HepG2 (cell line): ENCODE data around the gene VGF. TPM values are rescaled to one million over a fixed set of nuclear protein-coding genes. Genes with fewer than 3 reads are reported as not detected.

Experiments used
- DNMT3B ChIP-seq: conservative IDR thresholded peaks from 2 replicates; pipeline ENCODE4 v1.6.1; 2016; ENCODE audit warnings: missing biosample characterization, control low read depth
- HDAC1 ChIP-seq: sonication (generic); formaldehyde crosslinking; IDR thresholded peaks from 2 replicates; pipeline ENCODE4 v1.5.1; 2020; ENCODE audit warnings: mild to moderate bottlenecking, missing genetic modification reagents
- KLF9 ChIP-seq: IDR thresholded peaks from 2 replicates; pipeline ENCODE4 v1.6.1; 2016; ENCODE audit warnings: low read depth
- NRL ChIP-seq: sonication (generic); formaldehyde crosslinking; IDR thresholded peaks from 2 replicates; pipeline ENCODE4 v1.5.0; 2020; ENCODE audit warnings: missing genetic modification reagents, mild to moderate bottlenecking, moderate library complexity, borderline replicate concordance
- REL ChIP-seq: sonication (generic); formaldehyde crosslinking; conservative IDR thresholded peaks from 2 replicates; pipeline ENCODE4 v1.8.0; 2022; ENCODE audit warnings: mild to moderate bottlenecking, missing genetic modification reagents, moderate library complexity
- RFXANK ChIP-seq: IDR thresholded peaks from 2 replicates; pipeline ENCODE4 v1.6.1; 2016
- ZNF556 ChIP-seq: sonication (generic); formaldehyde crosslinking; IDR thresholded peaks from 2 replicates; pipeline ENCODE4 v1.4.0; 2020; ENCODE audit warnings: mild to moderate bottlenecking, missing genetic modification reagents, borderline replicate concordance
- ZNF557 ChIP-seq: sonication (generic); formaldehyde crosslinking; IDR thresholded peaks from 2 replicates; pipeline ENCODE4 v1.4.0; 2020; ENCODE audit warnings: missing genetic modification reagents
- polyA plus RNA-seq, 8 experiments: library from polyadenylated mRNA; depleted of rRNA in 3 of 8; stranded (reverse) in 7 of 8; unstranded in 1 of 8; fragments of >200 nt; fragmentation: Illumina TruSeq in 4 of 8; extraction: Trizol in 4 of 8; gene quantifications; 2 replicates each; pipeline versions ENCODE4 v1.2.1 to v1.2.3, GENCODE V29; 2011 to 2016; ENCODE audit warnings: low read depth in 4 of 8, missing spikeins in 1 of 8, mixed read lengths in 1 of 8; ENCODE audit not compliant: insufficient read depth in 1 of 8
- total RNA-seq, 5 experiments: library from RNA; depleted of rRNA; stranded (reverse); fragments of >200 nt; fragmentation: Illumina TruSeq; extraction: Trizol; gene quantifications; 2 replicates each; pipeline ENCODE4 v1.2.3, GENCODE V29; 2016; ENCODE audit warnings: low read depth in 1 of 5
- TF ChIP-seq, protein P1 (sequence below): sonication (generic); formaldehyde crosslinking; IDR thresholded peaks from 2 replicates; pipeline ENCODE4 v1.5.0; 2020; ENCODE audit warnings: mild to moderate bottlenecking, missing genetic modification reagents
- TF ChIP-seq, protein P2 (sequence below): sonication (generic); formaldehyde crosslinking; IDR thresholded peaks from 2 replicates; pipeline ENCODE4 v1.4.0; 2020; ENCODE audit warnings: missing genetic modification reagents
- TF ChIP-seq, protein P3 (sequence below): IDR thresholded peaks from 2 replicates; pipeline ENCODE4 v1.6.1; 2016; ENCODE audit warnings: low read depth, borderline replicate concordance
- TF ChIP-seq, protein P4 (sequence below): IDR thresholded peaks from 2 replicates; pipeline ENCODE4 v1.6.1; 2016; ENCODE audit warnings: missing genetic modification reagents, missing compliant biosample characterization
- TF ChIP-seq, protein P5 (sequence below): sonication (generic); formaldehyde crosslinking; IDR thresholded peaks from 2 replicates; pipeline ENCODE4 v1.4.0; 2020; ENCODE audit warnings: missing genetic modification reagents
- TF ChIP-seq, protein P6 (sequence below): sonication (generic); formaldehyde crosslinking; IDR thresholded peaks from 2 replicates; pipeline ENCODE4 v1.4.0; 2020; ENCODE audit warnings: missing genetic modification reagents, borderline replicate concordance

VGF gene
- total and polyA plus RNA-seq, 2 of the 13 experiments (the other 11 are each of a cell fraction or from before 2014, with no cell fraction given) = 0.12 to 0.46 TPM

DNA sequence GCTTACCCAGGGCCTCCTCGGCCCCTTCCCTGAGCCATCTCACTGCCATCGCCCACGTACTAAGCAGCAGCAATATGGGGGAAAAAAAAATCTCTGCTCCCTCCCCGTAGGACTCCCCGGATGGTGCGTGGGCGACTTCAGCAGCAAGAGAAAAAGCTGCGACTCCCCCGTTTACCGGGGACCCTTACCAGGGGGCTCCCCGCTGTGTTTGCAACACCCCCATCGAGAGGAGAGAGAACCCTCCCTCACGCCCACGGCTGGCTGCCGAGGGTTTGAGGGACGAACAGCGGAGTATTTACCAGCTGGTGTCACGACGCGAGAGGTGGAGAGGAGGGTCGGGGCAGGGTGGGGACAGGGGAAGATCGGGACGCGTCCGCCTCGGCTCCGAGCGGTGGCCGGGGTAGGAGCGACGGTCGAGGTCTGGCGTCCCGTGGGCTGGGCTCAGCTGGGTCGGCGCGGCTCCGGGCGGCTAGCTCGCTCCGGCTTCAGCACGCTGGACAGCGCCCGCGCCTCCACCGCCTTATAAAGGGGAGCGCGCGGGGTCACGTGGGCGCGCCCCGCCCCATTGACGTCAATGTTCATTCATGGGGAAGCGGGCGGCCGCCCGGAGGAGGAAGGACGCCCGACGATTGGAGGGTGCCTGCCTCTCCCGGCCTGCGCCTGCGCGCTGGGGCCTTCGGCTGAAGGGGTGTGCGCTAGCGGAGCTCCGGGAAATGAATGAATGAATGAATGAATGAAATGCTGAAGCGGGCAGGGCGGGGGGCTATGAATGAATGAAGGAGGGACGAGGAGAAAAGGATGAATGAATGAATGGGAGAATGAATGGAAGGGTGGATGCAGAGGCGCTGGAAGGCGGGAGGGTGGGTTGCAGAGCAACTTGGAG lies at the start of gene VGF (continued):
- TF ChIP-seq, protein P1, sequence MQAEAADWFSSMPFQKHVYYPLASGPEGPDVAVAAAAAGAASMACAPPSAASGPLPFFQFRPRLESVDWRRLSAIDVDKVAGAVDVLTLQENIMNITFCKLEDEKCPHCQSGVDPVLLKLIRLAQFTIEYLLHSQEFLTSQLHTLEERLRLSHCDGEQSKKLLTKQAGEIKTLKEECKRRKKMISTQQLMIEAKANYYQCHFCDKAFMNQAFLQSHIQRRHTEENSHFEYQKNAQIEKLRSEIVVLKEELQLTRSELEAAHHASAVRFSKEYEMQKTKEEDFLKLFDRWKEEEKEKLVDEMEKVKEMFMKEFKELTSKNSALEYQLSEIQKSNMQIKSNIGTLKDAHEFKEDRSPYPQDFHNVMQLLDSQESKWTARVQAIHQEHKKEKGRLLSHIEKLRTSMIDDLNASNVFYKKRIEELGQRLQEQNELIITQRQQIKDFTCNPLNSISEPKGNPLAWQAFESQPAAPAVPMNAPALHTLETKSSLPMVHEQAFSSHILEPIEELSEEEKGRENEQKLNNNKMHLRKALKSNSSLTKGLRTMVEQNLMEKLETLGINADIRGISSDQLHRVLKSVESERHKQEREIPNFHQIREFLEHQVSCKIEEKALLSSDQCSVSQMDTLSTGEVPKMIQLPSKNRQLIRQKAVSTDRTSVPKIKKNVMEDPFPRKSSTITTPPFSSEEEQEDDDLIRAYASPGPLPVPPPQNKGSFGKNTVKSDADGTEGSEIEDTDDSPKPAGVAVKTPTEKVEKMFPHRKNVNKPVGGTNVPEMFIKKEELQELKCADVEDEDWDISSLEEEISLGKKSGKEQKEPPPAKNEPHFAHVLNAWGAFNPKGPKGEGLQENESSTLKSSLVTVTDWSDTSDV = peak; percentile 77; the same call in 1 of the 2 replicates
- TF ChIP-seq ZNF556 = 0 out of 2 replicates have a peak, but pooled peaks have one; percentile 72
- TF ChIP-seq, protein P2, sequence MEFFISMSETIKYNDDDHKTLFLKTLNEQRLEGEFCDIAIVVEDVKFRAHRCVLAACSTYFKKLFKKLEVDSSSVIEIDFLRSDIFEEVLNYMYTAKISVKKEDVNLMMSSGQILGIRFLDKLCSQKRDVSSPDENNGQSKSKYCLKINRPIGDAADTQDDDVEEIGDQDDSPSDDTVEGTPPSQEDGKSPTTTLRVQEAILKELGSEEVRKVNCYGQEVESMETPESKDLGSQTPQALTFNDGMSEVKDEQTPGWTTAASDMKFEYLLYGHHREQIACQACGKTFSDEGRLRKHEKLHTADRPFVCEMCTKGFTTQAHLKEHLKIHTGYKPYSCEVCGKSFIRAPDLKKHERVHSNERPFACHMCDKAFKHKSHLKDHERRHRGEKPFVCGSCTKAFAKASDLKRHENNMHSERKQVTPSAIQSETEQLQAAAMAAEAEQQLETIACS (CRISPR knock-in tag) = peak; percentile 83
- TF ChIP-seq REL (CRISPR knock-in tag) = peak; percentile 98; the same call in 1 of the 2 replicates
- TF ChIP-seq KLF9 = peak; percentile 89; the same call in 1 of the 2 replicates
- TF ChIP-seq, protein P3, sequence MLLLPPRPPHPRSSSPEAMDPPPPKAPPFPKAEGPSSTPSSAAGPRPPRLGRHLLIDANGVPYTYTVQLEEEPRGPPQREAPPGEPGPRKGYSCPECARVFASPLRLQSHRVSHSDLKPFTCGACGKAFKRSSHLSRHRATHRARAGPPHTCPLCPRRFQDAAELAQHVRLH (CRISPR knock-in tag) = peak; percentile 100
- TF ChIP-seq, protein P4, sequence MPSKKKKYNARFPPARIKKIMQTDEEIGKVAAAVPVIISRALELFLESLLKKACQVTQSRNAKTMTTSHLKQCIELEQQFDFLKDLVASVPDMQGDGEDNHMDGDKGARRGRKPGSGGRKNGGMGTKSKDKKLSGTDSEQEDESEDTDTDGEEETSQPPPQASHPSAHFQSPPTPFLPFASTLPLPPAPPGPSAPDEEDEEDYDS = peak; percentile 92
- TF ChIP-seq, protein P5, sequence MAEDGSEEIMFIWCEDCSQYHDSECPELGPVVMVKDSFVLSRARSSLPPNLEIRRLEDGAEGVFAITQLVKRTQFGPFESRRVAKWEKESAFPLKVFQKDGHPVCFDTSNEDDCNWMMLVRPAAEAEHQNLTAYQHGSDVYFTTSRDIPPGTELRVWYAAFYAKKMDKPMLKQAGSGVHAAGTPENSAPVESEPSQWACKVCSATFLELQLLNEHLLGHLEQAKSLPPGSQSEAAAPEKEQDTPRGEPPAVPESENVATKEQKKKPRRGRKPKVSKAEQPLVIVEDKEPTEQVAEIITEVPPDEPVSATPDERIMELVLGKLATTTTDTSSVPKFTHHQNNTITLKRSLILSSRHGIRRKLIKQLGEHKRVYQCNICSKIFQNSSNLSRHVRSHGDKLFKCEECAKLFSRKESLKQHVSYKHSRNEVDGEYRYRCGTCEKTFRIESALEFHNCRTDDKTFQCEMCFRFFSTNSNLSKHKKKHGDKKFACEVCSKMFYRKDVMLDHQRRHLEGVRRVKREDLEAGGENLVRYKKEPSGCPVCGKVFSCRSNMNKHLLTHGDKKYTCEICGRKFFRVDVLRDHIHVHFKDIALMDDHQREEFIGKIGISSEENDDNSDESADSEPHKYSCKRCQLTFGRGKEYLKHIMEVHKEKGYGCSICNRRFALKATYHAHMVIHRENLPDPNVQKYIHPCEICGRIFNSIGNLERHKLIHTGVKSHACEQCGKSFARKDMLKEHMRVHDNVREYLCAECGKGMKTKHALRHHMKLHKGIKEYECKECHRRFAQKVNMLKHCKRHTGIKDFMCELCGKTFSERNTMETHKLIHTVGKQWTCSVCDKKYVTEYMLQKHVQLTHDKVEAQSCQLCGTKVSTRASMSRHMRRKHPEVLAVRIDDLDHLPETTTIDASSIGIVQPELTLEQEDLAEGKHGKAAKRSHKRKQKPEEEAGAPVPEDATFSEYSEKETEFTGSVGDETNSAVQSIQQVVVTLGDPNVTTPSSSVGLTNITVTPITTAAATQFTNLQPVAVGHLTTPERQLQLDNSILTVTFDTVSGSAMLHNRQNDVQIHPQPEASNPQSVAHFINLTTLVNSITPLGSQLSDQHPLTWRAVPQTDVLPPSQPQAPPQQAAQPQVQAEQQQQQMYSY = peak; percentile 84
- peak; percentile 99 for TF ChIP-seq ZNF557 (CRISPR knock-in tag)
- peak; percentile 95 for TF ChIP-seq RFXANK (CRISPR knock-in tag)
- peak; percentile 94 for TF ChIP-seq HDAC1 (CRISPR knock-in tag)
- TF ChIP-seq DNMT3B (CRISPR knock-in tag) = peak; percentile 99
- peak; percentile 90; the same call in 1 of the 2 replicates for TF ChIP-seq NRL (CRISPR knock-in tag)
- TF ChIP-seq, protein P6, sequence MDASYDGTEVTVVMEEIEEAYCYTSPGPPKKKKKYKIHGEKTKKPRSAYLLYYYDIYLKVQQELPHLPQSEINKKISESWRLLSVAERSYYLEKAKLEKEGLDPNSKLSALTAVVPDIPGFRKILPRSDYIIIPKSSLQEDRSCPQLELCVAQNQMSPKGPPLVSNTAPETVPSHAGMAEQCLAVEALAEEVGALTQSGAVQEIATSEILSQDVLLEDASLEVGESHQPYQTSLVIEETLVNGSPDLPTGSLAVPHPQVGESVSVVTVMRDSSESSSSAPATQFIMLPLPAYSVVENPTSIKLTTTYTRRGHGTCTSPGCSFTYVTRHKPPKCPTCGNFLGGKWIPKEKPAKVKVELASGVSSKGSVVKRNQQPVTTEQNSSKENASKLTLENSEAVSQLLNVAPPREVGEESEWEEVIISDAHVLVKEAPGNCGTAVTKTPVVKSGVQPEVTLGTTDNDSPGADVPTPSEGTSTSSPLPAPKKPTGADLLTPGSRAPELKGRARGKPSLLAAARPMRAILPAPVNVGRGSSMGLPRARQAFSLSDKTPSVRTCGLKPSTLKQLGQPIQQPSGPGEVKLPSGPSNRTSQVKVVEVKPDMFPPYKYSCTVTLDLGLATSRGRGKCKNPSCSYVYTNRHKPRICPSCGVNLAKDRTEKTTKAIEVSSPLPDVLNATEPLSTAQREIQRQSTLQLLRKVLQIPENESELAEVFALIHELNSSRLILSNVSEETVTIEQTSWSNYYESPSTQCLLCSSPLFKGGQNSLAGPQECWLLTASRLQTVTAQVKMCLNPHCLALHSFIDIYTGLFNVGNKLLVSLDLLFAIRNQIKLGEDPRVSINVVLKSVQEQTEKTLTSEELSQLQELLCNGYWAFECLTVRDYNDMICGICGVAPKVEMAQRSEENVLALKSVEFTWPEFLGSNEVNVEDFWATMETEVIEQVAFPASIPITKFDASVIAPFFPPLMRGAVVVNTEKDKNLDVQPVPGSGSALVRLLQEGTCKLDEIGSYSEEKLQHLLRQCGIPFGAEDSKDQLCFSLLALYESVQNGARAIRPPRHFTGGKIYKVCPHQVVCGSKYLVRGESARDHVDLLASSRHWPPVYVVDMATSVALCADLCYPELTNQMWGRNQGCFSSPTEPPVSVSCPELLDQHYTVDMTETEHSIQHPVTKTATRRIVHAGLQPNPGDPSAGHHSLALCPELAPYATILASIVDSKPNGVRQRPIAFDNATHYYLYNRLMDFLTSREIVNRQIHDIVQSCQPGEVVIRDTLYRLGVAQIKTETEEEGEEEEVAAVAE = peak; percentile 97
